Skin epidermis (tissue), 12 donors: ENCODE measurements around the gene GPALPP1.
A peak's percentile ranks its signal among the peaks of the same experiment; 100 is the strongest.
"Not testable (repeated sequence)": the region's sequence is repeated elsewhere in the genome, so short reads cannot be mapped to it uniquely, and the experiment has no call there.

Experiments
- H3K27ac ChIP-seq, 21 experiments: fragments of 200-600 bp; sonication (generic) in 11 of 21; one replicate each; pipeline ENCODE4 v1.5.0; 2020; ENCODE audit warnings: mild to moderate bottlenecking in 3 of 21, inconsistent platforms in 2 of 21, moderate library complexity in 2 of 21
- H3K4me3 ChIP-seq, 7 experiments: fragments of 200-600 bp; sonication (generic) in 2 of 7; one replicate each; pipeline ENCODE4 v1.5.0; 2020; ENCODE audit warnings: inconsistent platforms in 2 of 7, mild to moderate bottlenecking in 2 of 7, moderate library complexity in 1 of 7

Gene GPALPP1

GRCh38 chr13:45003417-45003816 is 14.1 kb downstream of the GPALPP1 start:
- H3K27ac ChIP-seq = no peak overlapping the region
- no peak overlapping the region for H3K4me3 ChIP-seq

DNA sequence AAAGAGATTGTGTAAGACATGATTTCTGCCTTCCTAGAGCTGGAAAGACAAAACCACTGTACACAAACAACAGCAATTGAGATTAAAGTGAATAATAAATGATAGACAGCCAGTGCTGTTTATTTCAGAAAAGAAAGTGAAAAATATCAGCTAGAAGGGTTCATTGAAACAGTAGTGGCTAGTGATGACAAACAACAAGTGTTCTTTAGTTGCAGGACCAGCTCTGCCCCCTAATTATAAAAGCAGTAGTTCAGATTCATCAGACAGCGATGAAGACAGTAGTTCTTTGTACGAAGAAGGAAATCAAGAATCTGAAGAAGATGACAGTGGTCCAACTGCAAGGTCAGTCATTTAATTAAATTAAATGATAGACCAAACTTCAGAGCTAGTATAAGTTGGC is 14.8 kb downstream of the GPALPP1 start:
- H3K27ac ChIP-seq = no peak overlapping the region
- H3K4me3 ChIP-seq = no peak overlapping the region

DNA sequence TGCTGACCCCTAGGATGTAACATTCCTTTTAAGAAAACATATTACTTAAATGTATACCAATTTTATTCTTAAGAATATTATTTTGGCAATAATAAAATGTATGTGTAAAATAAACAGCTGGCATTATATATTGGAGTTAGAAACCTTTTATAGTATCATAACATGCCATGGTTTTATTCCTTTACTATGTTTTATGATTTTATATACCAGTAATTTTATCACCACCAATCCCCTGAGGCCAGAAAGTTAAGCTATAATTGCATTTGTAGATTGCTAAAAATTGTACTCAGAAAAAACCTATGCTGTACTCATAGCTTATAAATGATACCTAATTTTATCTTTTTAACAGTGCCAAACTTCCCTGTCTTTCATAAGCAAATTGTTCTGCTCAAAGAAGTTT is 17.9 kb downstream of the GPALPP1 start:
- Histone ChIP-seq H3K27ac (no peak overlapping the region), H3K4me3 (no peak overlapping the region)

- H3K27ac ChIP-seq = no peak overlapping the region
- no peak overlapping the region for H3K4me3 ChIP-seq
These were observed 18.5 kb downstream of the GPALPP1 start for GRCh38 chr13:45007823-45008222.

- no peak overlapping the region for H3K27ac ChIP-seq
- no peak overlapping the region for H3K4me3 ChIP-seq
These were observed 21.9 kb downstream of the GPALPP1 start for GRCh38 chr13:45011198-45011597.

- no peak overlapping the region for H3K4me3 ChIP-seq
- H3K27ac ChIP-seq = no peak overlapping the region
These were observed 26.0 kb downstream of the GPALPP1 start for GRCh38 chr13:45015300-45015699.

DNA sequence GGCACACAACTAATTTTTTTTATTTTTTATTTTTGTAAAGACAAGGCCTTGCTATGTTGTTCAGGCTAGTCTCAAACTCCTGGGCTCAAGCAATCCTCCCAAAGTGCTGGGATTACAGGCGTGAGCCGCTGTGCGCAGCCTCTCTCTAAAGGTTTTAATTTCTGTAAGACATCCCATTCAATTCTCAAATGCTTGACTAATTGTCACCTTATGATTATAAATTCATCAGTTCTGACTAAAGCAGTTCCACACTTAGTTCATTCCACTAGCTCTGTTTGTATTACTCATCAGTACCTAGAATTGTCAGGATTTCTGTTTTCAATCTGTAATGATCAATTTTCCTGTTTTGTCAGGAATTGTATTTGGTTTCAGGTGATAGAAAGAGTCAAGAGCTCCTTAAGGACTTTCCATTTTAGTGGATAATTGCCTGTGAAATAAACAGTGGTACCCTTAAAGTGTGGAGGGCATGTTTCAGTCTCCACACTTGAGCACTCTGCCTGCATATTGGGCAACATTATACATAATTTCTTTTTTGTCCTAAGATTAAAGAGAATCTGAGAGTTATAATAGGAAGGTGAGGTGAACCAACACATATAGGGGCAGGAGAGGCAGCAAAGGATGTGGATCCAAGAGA is 27.6 kb downstream of the GPALPP1 start:
- Histone ChIP-seq H3K4me3 (no peak overlapping the region), H3K27ac (no peak overlapping the region)

GRCh38 chr13:45019981-45020380 is 30.6 kb downstream of the GPALPP1 start:
- H3K27ac ChIP-seq, H3K4me3 ChIP-seq: not testable (repeated sequence)

DNA sequence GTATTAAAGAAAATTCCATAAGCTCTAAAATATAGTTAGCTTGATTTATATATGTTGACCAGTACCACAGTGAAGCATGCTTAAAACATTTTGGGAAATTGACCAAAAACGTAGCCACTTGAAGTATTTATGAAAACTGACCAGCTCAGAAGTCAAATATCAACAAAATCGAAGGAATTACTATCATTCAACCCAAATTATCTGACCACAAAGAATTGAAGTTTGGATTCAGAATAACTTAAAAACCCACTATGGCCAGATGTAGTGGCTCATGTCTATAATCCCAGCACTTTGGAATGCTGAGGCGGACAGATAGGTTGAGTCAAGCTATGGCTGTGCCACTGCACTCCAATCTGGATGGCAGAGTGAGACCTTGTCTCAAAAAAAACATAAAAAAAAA is 31.9 kb downstream of the GPALPP1 start:
- H3K4me3 ChIP-seq = no peak overlapping the region
- H3K27ac ChIP-seq = no peak overlapping the region

DNA sequence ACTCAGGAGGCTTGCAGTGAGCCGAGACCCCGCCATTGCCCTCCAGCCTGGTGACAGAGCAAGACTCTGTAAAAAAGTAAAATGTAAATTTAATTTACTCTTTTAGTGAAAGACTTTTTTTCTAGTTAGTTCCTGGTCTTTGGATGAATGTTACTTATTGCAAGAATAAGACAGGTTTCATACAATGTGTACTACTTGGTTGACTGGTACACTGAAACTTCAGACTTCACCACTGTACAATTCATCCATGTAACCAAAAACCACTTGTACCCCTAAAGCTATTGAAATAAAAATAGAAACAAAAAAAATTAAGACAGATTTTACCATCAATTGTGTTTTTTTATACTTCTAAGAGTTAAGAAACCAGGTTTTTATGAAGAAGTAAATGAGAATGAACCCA is 35.5 kb downstream of the GPALPP1 start:
- no peak overlapping the region for H3K4me3 ChIP-seq
- no peak overlapping the region for H3K27ac ChIP-seq

DNA sequence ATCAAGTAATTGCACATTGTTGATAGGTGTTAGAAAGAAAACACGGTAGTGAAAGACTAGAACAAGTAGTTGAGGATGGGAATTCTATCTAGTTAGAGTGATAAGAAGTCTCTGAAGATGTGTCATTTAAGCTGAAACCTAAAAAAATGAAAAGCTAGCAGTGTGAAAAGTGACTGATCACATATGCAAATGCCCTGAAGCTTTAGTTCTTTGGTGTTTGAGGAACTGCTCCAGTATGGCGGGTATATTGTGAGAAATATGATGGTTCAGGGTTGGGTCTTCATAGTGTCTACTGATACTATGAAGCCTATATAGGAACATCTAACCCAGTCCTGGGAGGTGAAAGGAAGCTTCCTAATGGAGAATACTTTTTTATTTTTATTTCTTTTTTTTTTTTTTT is 45.0 kb downstream of the GPALPP1 start:
- H3K27ac ChIP-seq = no peak overlapping the region
- H3K4me3 ChIP-seq = no peak overlapping the region

DNA sequence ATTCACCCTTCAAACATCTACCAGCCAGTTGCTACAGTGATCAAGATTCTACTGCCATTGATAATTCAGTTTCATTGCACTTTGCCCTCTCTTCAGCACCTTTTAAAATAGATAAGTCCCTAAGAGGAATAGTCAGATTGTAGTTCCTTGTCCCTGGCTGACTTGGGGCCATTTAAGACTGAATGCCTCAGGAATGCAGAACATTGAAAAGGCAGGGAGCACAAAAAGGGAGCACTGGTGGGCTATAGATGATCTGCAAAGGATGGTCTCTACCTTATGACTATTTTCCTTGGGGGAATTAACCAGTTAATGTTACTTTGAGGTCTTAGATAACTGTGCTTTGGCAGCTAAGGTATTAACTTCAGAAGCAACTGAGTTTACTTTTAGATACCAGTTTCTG is 46.9 kb downstream of the GPALPP1 start:
- H3K4me3 ChIP-seq = no peak overlapping the region
- H3K27ac ChIP-seq = no peak overlapping the region

DNA sequence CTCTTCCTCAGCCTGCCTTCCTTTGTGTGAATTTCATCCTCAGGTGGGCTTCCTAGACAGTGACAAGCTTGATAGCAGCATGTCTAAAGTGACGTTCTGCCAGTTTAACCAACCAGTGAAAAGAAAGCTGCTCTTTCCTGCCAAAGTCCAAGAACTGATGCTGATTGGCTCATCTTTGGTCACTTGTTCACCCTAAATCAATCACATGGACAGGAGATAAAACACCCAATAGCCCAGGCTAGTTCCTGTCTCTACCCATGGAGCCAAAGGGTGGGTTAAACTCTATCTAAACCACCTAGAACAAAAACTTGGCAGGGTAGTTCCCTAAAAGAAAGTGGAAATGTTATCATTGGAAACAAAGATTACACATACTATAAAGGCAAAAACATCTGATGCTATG is 50.8 kb downstream of the GPALPP1 start:
- no peak overlapping the region for H3K4me3 ChIP-seq
- H3K27ac ChIP-seq = no peak overlapping the region

- no peak overlapping the region for H3K4me3 ChIP-seq
- no peak overlapping the region for H3K27ac ChIP-seq
These were observed 51.3 kb downstream of the GPALPP1 start for GRCh38 chr13:45040622-45041021.

DNA sequence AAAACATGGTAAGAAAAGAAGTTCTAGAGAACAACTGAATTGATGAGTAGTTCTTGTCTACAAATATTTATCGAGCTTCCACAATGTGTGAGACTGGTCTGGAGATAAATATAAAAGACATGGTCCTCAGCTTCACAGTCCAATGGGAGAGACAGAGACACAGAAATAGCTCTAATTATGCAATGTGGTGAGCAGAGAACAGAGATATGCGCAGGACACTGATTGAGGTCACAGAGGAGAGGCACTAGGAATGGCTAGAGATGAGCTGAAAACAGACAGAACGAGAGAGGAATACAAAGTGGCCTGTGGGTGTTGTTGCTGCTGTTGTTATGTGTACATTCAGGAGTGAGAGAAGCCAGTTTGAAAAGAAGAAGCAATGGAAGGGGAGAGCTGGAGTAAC is 53.2 kb downstream of the GPALPP1 start:
- H3K27ac ChIP-seq = no peak overlapping the region
- H3K4me3 ChIP-seq = no peak overlapping the region

DNA sequence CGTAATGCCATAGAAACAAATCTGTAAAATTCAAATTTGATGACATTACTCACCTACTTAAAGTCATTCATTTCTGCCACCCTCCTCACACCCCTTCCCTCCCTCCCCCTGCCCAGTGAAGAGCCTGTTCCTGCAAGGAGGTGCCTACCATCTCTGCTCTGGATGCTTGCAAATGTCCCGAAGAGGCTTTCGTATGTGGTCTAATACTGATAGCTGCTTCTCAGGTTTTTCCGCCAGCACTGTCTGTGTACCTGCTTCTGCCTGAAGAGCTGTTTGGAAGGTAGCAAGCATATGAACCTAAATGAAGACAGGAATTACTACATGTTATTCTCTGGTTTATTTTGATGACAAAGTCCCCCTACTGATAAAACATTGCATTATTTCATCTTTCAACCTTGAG is 57.1 kb downstream of the GPALPP1 start:
- Histone ChIP-seq H3K4me3 (peak overlapping the region in 4 of 7 experiments; percentile 13 to 33 (median 26)), H3K27ac (peak overlapping the region in 1 of 21 experiments; percentile 66)

DNA sequence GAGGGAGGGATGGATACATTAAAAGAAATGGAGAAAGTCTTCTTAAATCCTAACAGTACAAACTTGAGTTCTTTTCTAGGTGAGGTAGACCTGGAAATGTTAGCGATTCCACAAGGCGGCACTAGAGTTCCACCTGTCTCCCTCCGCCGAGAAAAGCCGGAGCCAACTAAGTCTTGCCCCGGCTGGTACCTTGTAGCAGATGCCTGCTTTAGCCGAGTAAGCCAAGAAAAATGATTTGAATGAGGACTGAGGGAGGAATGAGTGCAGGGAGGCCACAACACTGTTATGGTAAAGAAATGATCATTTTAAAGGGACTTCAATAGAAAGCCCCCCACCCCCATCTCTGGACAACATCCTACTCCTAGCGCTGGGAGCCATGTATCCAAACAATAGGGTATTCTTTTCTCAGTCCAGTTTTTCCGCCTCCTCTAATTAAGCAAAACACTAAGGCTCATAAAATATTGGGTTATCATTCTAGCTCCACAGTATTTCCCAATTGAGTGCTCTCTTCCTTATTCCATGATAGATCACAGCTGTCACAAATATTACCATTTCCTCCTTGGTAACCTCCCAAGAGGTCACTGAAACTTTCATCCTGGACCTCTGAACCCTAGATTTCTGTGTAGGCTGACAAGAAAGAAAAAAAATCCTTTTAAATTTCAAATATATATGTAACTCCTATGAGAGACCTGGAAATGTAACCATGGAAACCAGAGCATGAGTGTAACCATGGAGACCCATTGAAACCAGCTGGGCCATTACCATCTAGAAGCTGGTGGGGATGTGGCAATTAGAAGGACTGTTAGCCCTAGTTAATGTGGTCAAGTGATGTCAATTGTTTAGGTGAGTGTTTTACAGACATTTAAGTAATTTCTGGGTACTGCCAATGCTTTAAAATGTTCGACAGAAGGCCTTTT is 58.3 kb downstream of the GPALPP1 start:
- Histone ChIP-seq H3K4me3 (peak overlapping the region; percentile 13 to 36 (median 29)), H3K27ac (peak overlapping the region in 1 of 21 experiments; percentile 66)

GRCh38 chr13:45048890-45049407 is 59.6 kb downstream of the GPALPP1 start:
- H3K27ac ChIP-seq = no peak overlapping the region
- H3K4me3 ChIP-seq = no peak overlapping the region

- no peak overlapping the region for H3K4me3 ChIP-seq
- H3K27ac ChIP-seq = no peak overlapping the region
These were observed 60.1 kb downstream of the GPALPP1 start for GRCh38 chr13:45049478-45049877.

DNA sequence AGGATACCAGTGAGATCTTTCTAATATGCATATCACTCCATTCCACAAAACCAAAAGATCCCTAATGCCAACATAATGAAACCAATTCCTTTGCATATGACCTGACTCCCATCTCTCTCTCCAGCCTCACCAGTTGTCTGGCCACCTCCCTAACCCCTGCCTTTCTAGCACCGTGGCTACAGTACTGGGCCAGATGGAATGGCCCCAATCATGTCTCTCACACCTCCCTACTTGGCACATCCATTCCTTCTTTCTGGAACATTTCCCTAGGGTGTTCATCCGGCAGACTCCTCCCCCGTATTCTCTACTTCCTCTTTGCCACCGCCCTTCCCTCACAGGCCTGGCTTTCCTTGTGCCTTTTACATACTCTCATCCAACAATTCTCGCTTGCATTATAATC is 62.0 kb downstream of the GPALPP1 start:
- Histone ChIP-seq H3K4me3 (no peak overlapping the region), H3K27ac (no peak overlapping the region)
